ENCODE measurements around the gene FAM43A. TPM values are rescaled to one million over a fixed set of nuclear protein-coding genes. Genes with fewer than 3 reads are reported as not detected.

FAM43A gene
- total and polyA plus RNA-seq, 3 donors from 2014 or later, result 7.5 to 22.1 (median 13.1) TPM

DNA sequence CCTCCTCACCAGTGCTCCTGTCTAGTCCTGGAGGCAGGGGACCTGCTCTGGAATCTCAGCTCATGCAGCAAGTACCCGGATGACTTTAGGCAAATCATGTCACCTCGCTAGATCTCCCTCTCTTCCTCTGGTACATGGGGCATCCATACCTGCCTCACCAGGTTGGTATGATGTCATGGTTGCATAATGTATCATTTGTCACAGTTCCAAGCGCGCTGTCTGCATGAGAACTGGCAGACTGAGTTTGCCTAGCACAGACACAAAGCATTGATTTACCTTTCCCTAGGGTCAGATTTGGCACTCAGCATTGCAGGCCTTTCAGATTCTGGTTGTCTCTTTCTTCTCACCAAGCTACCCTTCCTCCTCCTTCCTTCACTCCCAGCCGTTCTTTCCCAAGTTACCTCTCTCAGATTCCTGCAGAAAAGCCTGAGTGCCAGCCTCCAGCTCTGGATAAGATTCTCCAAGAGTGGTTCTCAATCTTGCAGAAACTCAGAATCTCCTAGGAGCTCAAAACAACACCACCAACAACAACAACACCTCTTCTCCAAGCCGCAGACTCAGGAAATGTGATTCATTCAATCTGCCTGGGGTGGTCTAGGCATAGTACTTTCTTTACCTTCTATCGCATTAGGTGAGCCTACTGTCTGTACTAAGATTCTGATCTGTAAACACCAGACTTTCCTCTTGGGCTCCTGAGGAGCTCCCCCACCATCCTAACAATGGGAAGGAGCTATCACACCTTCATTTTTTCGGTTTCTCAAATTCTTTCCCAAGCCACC is 29.5 kb downstream of the FAM43A start:
- 90 to 91% methylated on average over 8 of the region's 8 CpGs for WGBS, 2 donors
- Histone ChIP-seq H3K27ac (no peak overlapping the region), H3K4me1 (no peaks in the 10 kb centered on the region), H3K36me3 (ENCODE audit: low read depth, missing control alignments) (no peaks in the 10 kb centered on the region), H3K4me3 (no peak overlapping the region), H3K9me3 (no peaks in the 10 kb centered on the region), H3K27me3 (no peaks in the 10 kb centered on the region)
- intact Hi-C loops (cut with DNase I; ENCODE audit: low total_unique reads), result no loop called here
- TF ChIP-seq, protein P1, sequence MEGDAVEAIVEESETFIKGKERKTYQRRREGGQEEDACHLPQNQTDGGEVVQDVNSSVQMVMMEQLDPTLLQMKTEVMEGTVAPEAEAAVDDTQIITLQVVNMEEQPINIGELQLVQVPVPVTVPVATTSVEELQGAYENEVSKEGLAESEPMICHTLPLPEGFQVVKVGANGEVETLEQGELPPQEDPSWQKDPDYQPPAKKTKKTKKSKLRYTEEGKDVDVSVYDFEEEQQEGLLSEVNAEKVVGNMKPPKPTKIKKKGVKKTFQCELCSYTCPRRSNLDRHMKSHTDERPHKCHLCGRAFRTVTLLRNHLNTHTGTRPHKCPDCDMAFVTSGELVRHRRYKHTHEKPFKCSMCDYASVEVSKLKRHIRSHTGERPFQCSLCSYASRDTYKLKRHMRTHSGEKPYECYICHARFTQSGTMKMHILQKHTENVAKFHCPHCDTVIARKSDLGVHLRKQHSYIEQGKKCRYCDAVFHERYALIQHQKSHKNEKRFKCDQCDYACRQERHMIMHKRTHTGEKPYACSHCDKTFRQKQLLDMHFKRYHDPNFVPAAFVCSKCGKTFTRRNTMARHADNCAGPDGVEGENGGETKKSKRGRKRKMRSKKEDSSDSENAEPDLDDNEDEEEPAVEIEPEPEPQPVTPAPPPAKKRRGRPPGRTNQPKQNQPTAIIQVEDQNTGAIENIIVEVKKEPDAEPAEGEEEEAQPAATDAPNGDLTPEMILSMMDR (IDR thresholded peaks at IDR 0.05), result no peak
- TF ChIP-seq POLR2A (IDR thresholded peaks at IDR 0.05), result no peak
- DNase-seq, result no peak

DNA sequence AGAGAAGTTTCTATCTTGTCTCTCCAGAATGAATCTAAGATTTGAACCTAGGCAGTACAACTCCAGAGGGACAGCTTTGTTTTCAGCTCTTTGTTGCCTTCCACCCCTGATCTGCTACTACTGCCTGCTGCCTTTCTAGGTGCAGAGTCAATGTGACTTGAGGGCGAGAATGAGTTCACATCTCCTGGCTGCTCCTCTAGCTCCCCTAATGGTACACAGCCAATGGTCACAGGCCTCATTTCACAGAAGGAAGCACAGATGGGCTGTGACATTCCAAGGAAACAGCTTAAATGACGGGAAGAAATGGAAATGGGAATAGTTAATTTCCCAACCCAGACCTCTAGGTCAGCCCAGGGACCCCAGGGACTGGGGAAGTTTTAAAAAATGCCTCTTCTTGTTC is 32.4 kb downstream of the FAM43A start:
- no peak for DNase-seq
- H3K27me3 ChIP-seq, result no peaks in the 10 kb centered on the region
- H3K36me3 ChIP-seq (ENCODE audit: low read depth, missing control alignments), result no peaks in the 10 kb centered on the region
- intact Hi-C loops (cut with DNase I; ENCODE audit: low total_unique reads), result no loop called here
- H3K4me1 ChIP-seq, result no peaks in the 10 kb centered on the region
- TF ChIP-seq, protein P1 (IDR thresholded peaks at IDR 0.05), result no peak
- no peak for TF ChIP-seq POLR2A (IDR thresholded peaks at IDR 0.05)
- H3K27ac ChIP-seq, result no peak overlapping the region
- WGBS, 2 donors, result 83 to 94% methylated on average over 2 of the region's 2 CpGs
- H3K9me3 ChIP-seq, result no peaks in the 10 kb centered on the region
- H3K4me3 ChIP-seq, result no peak overlapping the region

DNA sequence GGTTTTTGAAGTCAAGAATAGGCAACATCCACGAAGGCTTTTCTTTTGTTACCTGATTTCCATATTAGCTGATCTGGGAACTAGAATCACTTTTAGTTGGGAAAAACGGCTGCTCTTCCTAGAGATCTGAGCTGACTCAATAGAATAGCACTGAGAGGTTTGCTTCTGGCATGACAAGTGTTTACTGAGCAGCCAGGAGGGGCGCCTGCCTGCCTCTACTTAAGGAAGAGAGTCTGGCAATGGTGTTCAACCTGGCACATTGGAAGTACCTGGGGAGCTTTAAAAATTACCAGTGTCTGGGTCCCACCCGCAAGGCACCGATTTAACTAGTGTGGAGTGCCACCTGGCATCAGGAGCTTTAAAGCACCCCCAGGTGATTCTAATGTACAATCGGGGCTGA is 34.4 kb downstream of the FAM43A start:
- no peak for DNase-seq
- Histone ChIP-seq H3K4me3 (no peak overlapping the region), H3K27ac (no peak overlapping the region), H3K9me3 (no peaks in the 10 kb centered on the region), H3K4me1 (no peaks in the 10 kb centered on the region), H3K27me3 (no peaks in the 10 kb centered on the region), H3K36me3 (ENCODE audit: low read depth, missing control alignments) (no peaks in the 10 kb centered on the region)
- no peak for TF ChIP-seq POLR2A (IDR thresholded peaks at IDR 0.05)
- TF ChIP-seq, protein P1 (IDR thresholded peaks at IDR 0.05), result no peak
- intact Hi-C loops (cut with DNase I; ENCODE audit: low total_unique reads), result no loop called here
- 86 to 89% methylated on average over 6 of the region's 6 CpGs for WGBS, 2 donors

DNA sequence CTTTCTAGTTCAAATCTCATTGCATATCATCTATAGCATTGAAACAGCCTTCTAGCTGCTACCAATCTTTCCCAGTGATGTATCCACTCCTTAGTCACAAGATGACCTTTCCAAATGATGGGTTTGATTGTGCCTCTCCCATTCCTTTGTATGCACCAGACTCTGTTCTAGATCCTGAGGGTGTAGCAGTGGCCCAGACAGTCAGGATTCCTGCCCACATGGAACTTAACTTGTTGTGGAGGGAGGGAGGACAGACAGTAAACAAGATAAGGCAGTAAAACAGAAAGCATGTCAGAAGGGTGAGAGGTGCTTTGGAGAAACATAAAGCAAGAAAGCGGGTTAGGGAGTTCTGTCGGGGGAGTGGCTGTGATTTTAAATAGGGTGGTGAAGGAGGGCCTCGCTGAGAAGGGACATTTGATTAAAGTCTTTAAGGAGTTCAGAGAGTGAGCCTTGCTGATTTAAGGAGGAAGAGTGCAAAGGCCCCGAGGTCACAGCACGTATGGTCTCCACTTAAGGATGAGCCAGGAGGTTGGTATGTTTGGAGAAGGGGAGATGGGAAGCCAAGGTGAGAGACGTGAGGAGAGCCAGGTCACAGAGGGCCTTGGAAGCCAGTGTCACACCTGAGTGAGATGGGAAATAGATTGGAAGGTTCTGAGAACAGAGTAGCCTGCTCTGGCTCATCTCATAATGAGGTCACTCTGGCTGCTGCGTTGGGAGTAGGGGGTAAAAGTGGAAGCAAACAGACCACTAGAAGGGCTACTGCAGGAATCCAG is 38.3 kb downstream of the FAM43A start:
- Histone ChIP-seq H3K36me3 (ENCODE audit: low read depth, missing control alignments) (no peaks in the 10 kb centered on the region), H3K4me1 (no peaks in the 10 kb centered on the region), H3K4me3 (no peak overlapping the region), H3K9me3 (no peaks in the 10 kb centered on the region), H3K27ac (no peak overlapping the region), H3K27me3 (no peaks in the 10 kb centered on the region)
- intact Hi-C loops (cut with DNase I; ENCODE audit: low total_unique reads), result no loop called here
- TF ChIP-seq POLR2A (IDR thresholded peaks at IDR 0.05), result no peak
- TF ChIP-seq, protein P1 (IDR thresholded peaks at IDR 0.05), result no peak
- 66 to 75% methylated on average over 7 of the region's 7 CpGs for whole genome bisulfite sequencing, 2 donors
- no peak for DNase-seq

All from testis (tissue), 3 donors.